ENCODE data around the gene UBA3.

DNA sequence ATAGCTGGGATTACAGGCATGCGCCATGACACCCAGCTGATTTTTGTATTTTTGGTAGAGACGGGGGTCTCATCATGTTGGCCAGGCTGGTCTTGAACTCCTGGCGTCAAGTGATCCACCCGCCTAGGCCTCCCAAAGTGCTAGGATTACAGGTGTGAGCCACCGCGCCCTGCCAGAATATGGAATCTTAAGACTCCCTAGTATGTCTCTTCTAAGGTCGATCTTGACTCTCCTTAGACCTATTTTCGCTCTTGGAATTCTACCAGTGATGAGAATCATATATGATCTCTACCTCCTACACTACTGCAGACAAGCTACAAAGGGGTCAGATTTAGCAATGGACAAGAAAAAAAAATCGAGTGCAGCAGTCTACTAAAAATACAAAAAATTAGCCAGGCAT lies 47.4 kb downstream of the UBA3 start:
- no peak for TF ChIP-seq CTCF (IDR thresholded peaks at IDR 0.05)
- no peak for TF ChIP-seq EP300 (IDR thresholded peaks at IDR 0.05)
